IMR-90 (cell line): ENCODE results near the gene CRIM1. TPM values are rescaled to one million over a fixed set of nuclear protein-coding genes. Genes with fewer than 3 reads are reported as not detected.
A peak's percentile ranks its signal among the peaks of the same experiment; 100 is the strongest.

ENCODE experiments used
- ATAC-seq: fragments of 200-7000 bp; cut with Tn5 transposase; 2 replicates; pipeline ENCODE4 v1.9.1; 2020; ENCODE audit warnings: low read depth, mild to moderate bottlenecking, moderate library complexity
- BruUV-seq: library from RNA; stranded (reverse); fragments of 400-500 nt; replicated peaks from 2 replicates; lab custom pipeline; 2021; lab: Mats Ljungman, UMichigan
- CTCF ChIA-PET: fragments of 300-600 bp; formaldehyde crosslinking; extraction: SDS; loops from one replicate; lab custom pipeline; 2021; ENCODE audit warnings: antibody characterized with exemption; lab: Yijun Ruan, JAX
- POLR2A ChIA-PET: fragments of 300-600 bp; sonication (Branson Sonifier 250); formaldehyde crosslinking; loops from one replicate; lab custom pipeline; 2022; ENCODE audit warnings: antibody characterized with exemption; ENCODE audit not compliant: unreplicated experiment; lab: Charles Lee
- DNase-seq: peaks from one replicate; pipeline ENCODE4 v3.0.0; 2013
- H2AFZ ChIP-seq: replicated peaks from 2 replicates; pipeline ENCODE3; 2013; ENCODE audit warnings: low read length, mild to moderate bottlenecking; ENCODE audit not compliant: poor library complexity
- H2AK5ac ChIP-seq: 2 replicates; pipeline ENCODE4 v1.6.1; 2013; ENCODE audit warnings: low read depth, low read length, inconsistent platforms
- H2AK9ac ChIP-seq: replicated peaks from 2 replicates; pipeline ENCODE3; 2013; ENCODE audit warnings: mild to moderate bottlenecking, low read depth, low read length, moderate library complexity; ENCODE audit not compliant: poor library complexity
- H2BK120ac ChIP-seq: 2 replicates; pipeline ENCODE4 v1.6.1; 2013; ENCODE audit warnings: low read depth, low read length, inconsistent platforms
- H2BK15ac ChIP-seq: 3 replicates; pipeline ENCODE4 v1.6.1; 2013; ENCODE audit warnings: low read depth, low read length, inconsistent platforms
- H2BK20ac ChIP-seq: 2 replicates; pipeline ENCODE4 v1.6.1; 2013; ENCODE audit warnings: low read depth, mild to moderate bottlenecking, inconsistent platforms, low read length, moderate library complexity
- H2BK5ac ChIP-seq: 2 replicates; pipeline ENCODE4 v1.6.1; 2013; ENCODE audit warnings: mild to moderate bottlenecking, low read depth, low read length, inconsistent platforms; ENCODE audit not compliant: poor library complexity, severe bottlenecking
- H3K14ac ChIP-seq: replicated peaks from 2 replicates; pipeline ENCODE4 v1.6.1; 2013; ENCODE audit warnings: low read depth, low read length, inconsistent platforms
- H3K18ac ChIP-seq: 2 replicates; pipeline ENCODE4 v1.6.1; 2013; ENCODE audit warnings: low read depth, low read length, control low read depth
- H3K23ac ChIP-seq: 2 replicates; pipeline ENCODE4 v1.6.1; 2013; ENCODE audit warnings: low read depth, low read length, inconsistent platforms
- H3K27ac ChIP-seq: 2 replicates; pipeline ENCODE4 v1.5.1; 2013; ENCODE audit warnings: mild to moderate bottlenecking, control low read depth, low read length; ENCODE audit not compliant: insufficient read depth
- H3K27me3 ChIP-seq: 2 replicates; pipeline ENCODE4 v1.6.1; 2013; ENCODE audit warnings: low read length; ENCODE audit not compliant: control insufficient read depth, insufficient read depth
- H3K36me3 ChIP-seq: 2 replicates; pipeline ENCODE4 v1.6.1; 2013; ENCODE audit warnings: low read length, mixed read lengths; ENCODE audit not compliant: control insufficient read depth, insufficient read depth
- H3K4ac ChIP-seq: 2 replicates; pipeline ENCODE4 v1.6.1; 2013; ENCODE audit warnings: low read depth, low read length, inconsistent platforms
- H3K4me1 ChIP-seq: 2 replicates; pipeline ENCODE4 v1.6.1; 2013; ENCODE audit warnings: low read length, mixed read lengths; ENCODE audit not compliant: control insufficient read depth, insufficient read depth
- H3K4me2 ChIP-seq: 2 replicates; pipeline ENCODE4 v1.6.1; 2013; ENCODE audit warnings: low read depth, mild to moderate bottlenecking, control low read depth, low read length, moderate library complexity
- H3K4me3 ChIP-seq: 2 replicates; pipeline ENCODE4 v1.5.1; 2013; ENCODE audit warnings: low read depth, mild to moderate bottlenecking, control low read depth, low read length, moderate library complexity; ENCODE audit not compliant: insufficient read depth
- H3K56ac ChIP-seq: 2 replicates; pipeline ENCODE4 v1.6.1; 2013; ENCODE audit warnings: low read length, inconsistent platforms; ENCODE audit not compliant: insufficient read depth; ENCODE audit errors: extremely low read depth
- H3K79me1 ChIP-seq, 2 experiments: 2 replicates each; pipeline ENCODE4 v1.6.1; 2013; ENCODE audit warnings: low read length in 2 of 2, inconsistent platforms in 1 of 2, low read depth in 1 of 2
- H3K9ac ChIP-seq: 2 replicates; pipeline ENCODE4 v1.6.1; 2013; ENCODE audit warnings: low read depth, low read length, control low read depth
- H3K9me1 ChIP-seq: 2 replicates; pipeline ENCODE4 v1.6.1; 2013; ENCODE audit warnings: low read length, inconsistent platforms; ENCODE audit not compliant: insufficient read depth
- H3K9me3 ChIP-seq: 2 replicates; pipeline ENCODE4 v1.6.1; 2013; ENCODE audit warnings: low read length; ENCODE audit not compliant: control insufficient read depth, insufficient read depth
- H4K20me1 ChIP-seq: 2 replicates; pipeline ENCODE4 v1.6.1; 2013; ENCODE audit warnings: low read length, inconsistent platforms; ENCODE audit not compliant: insufficient read depth
- H4K5ac ChIP-seq: 2 replicates; pipeline ENCODE4 v1.6.1; 2013; ENCODE audit warnings: mild to moderate bottlenecking, low read depth, low read length, control low read depth
- H4K8ac ChIP-seq, 2 experiments: 2 replicates each; pipeline ENCODE4 v1.6.1; 2013; ENCODE audit warnings: low read depth in 2 of 2, low read length in 2 of 2, control low read depth in 1 of 2, inconsistent platforms in 1 of 2
- H4K91ac ChIP-seq: 2 replicates; pipeline ENCODE4 v1.6.1; 2013; ENCODE audit warnings: low read depth, low read length, inconsistent platforms; ENCODE audit not compliant: insufficient read depth
- BHLHE40 ChIP-seq: fragments of 150-350 bp; IDR thresholded peaks from 2 replicates; pipeline ENCODE4 v1.6.1; 2016; ENCODE audit warnings: mild to moderate bottlenecking, low read depth, low read length
- CEBPB ChIP-seq: IDR thresholded peaks from 2 replicates; pipeline ENCODE4 v1.6.1; 2012; ENCODE audit warnings: low read depth, low read length, improper control_type of control experiment
- CHD1 ChIP-seq: IDR thresholded peaks from 2 replicates; pipeline ENCODE4 v1.6.1; 2012; ENCODE audit warnings: low read depth, low read length, improper control_type of control experiment
- FOS ChIP-seq: fragments of 150-350 bp; IDR thresholded peaks from 2 replicates; pipeline ENCODE4 v1.6.1; 2016; ENCODE audit warnings: low read depth, low read length
- MAFK ChIP-seq: IDR thresholded peaks from 2 replicates; pipeline ENCODE4 v1.6.1; 2012; ENCODE audit warnings: low read depth, low read length, improper control_type of control experiment
- MAZ ChIP-seq: IDR thresholded peaks from 2 replicates; pipeline ENCODE4 v1.6.1; 2012; ENCODE audit warnings: low read depth, mild to moderate bottlenecking, low read length, improper control_type of control experiment, moderate library complexity, borderline replicate concordance
- MXI1 ChIP-seq: IDR thresholded peaks from 2 replicates; pipeline ENCODE4 v1.6.1; 2012; ENCODE audit warnings: low read depth, mild to moderate bottlenecking, low read length, moderate library complexity, borderline replicate concordance
- NFE2L2 ChIP-seq: fragments of 150-350 bp; IDR thresholded peaks from 2 replicates; pipeline ENCODE4 v1.6.1; 2016; ENCODE audit warnings: low read depth, mild to moderate bottlenecking, low read length
- POLR2A ChIP-seq: IDR thresholded peaks from 2 replicates; pipeline ENCODE4 v1.6.1; 2012; ENCODE audit warnings: mild to moderate bottlenecking, low read depth, low read length
- RAD21 ChIP-seq: IDR thresholded peaks from 2 replicates; pipeline ENCODE4 v1.6.1; 2012; ENCODE audit warnings: low read length, improper control_type of control experiment
- RCOR1 ChIP-seq: IDR thresholded peaks from 2 replicates; pipeline ENCODE4 v1.6.1; 2012; ENCODE audit warnings: mild to moderate bottlenecking, low read length, improper control_type of control experiment; ENCODE audit not compliant: insufficient replicate concordance
- RFX5 ChIP-seq: IDR thresholded peaks from 2 replicates; pipeline ENCODE4 v1.8.0; 2012; ENCODE audit warnings: low read depth, mild to moderate bottlenecking, low read length, moderate library complexity
- SMC3 ChIP-seq: fragments of 150-350 bp; IDR thresholded peaks from 2 replicates; pipeline ENCODE4 v1.6.1; 2016; ENCODE audit warnings: low read depth, mild to moderate bottlenecking, antibody characterized with exemption, low read length, moderate library complexity
- WGBS, 2 experiments: methylation state at CpG; one replicate each; pipeline versions ENCODE4 v1.1.5 to v1.1.7; 2013; ENCODE audit warnings: missing lambda C conversion rate in 2 of 2; ENCODE audit not compliant: insufficient read length in 1 of 2; ENCODE audit errors: extremely low coverage in 2 of 2; 5-methylcytosine and 5-hydroxymethylcytosine counted together
- dilution Hi-C: fragments of 300-500 bp; cut with HindIII; formaldehyde crosslinking; loops from one replicate; pipeline ENCODE4 v1.14.3; 2018; ENCODE audit warnings: low sequenced_read_pairs; ENCODE audit not compliant: unreplicated experiment
- in situ Hi-C: fragments of 300-500 bp; cut with MboI; formaldehyde crosslinking; loops from 3 replicates; pipeline ENCODE4 v1.14.3; 2019; ENCODE audit warnings: low sequenced_read_pairs, inconsistent platforms, mixed read lengths
- intact Hi-C: fragments of 100-400 bp; cut with micrococcal nuclease; formaldehyde crosslinking; loops from 2 replicates; pipeline ENCODE4 v1.10.0; 2022
- polyA plus RNA-seq, 3 experiments: library from polyadenylated mRNA; depleted of rRNA; stranded (reverse); fragments of >200 nt; gene quantifications; 2 replicates each; pipeline ENCODE4 v1.2.3, GENCODE V29; 2012; ENCODE audit warnings: low replicate concordance in 1 of 3
- total RNA-seq: library from RNA; depleted of rRNA; stranded (reverse); fragments of >200 nt; gene quantifications from 2 replicates; pipeline ENCODE4 v1.2.3, GENCODE V29; 2012
- TF ChIP-seq, protein P1 (sequence below): conservative IDR thresholded peaks from 2 replicates; pipeline ENCODE4 v1.5.1; 2012; ENCODE audit warnings: mild to moderate bottlenecking, low read depth, low read length, improper control_type of control experiment
- TF ChIP-seq, protein P2 (sequence below): fragments of 150-350 bp; IDR thresholded peaks from 2 replicates; pipeline ENCODE4 v1.6.1; 2016; ENCODE audit warnings: low read depth, mild to moderate bottlenecking, low read length, moderate library complexity, borderline replicate concordance

The CRIM1 gene
- total and polyA plus RNA-seq, 2 of the 4 experiments (the other 2 are of a cell fraction) = 285 to 490 TPM

- H3K27me3 ChIP-seq = no peaks in the 10 kb centered on the region
- H4K91ac ChIP-seq = peak overlapping the region; percentile 2
- WGBS, 2 experiments = no CpG with 5 or more reads among the region's 6 CpGs
- peak overlapping the region; percentile 82 for H3K18ac ChIP-seq
- in situ Hi-C loops = no loop called here
- peak overlapping the region; percentile 48 for H2AK5ac ChIP-seq
- H2BK5ac ChIP-seq = peak overlapping the region; percentile 99
- ChIA-PET CTCF (no interaction called here), POLR2A (no interaction called here)
- H2BK20ac ChIP-seq = peak overlapping the region; percentile 7; the same call in 1 of the 2 replicates
- peak overlapping the region; percentile 35; the same call in 1 of the 2 replicates for H4K5ac ChIP-seq
- peak overlapping the region; percentile 10 to 79 for H4K8ac ChIP-seq
- H2BK15ac ChIP-seq = 0 out of 3 replicates have a peak overlapping the region, but pooled peaks have one; percentile 55
- H2BK120ac ChIP-seq = peak overlapping the region; percentile 83
- dilution Hi-C loops = no loop called here
- peaks cover 28 to 57% of the 10 kb centered on the region in 2 experiments for H3K79me1 ChIP-seq
- H3K9me3 ChIP-seq = no peaks in the 10 kb centered on the region
- peak overlapping the region; percentile 76; the same call in 1 of the 2 replicates for H3K23ac ChIP-seq
- H3K56ac ChIP-seq = peak overlapping the region; percentile 18
- peaks cover 13% of the 10 kb centered on the region for H3K9me1 ChIP-seq
- H3K36me3 ChIP-seq = peaks cover 12% of the 10 kb centered on the region
- BruUV-seq = no TSS peak
- H3K4me3 ChIP-seq = no peak overlapping the region
- H3K4me2 ChIP-seq = no peak overlapping the region
- peak overlapping the region; percentile 30 for H3K14ac ChIP-seq
- ATAC-seq (no peak), DNase-seq (no peak)
- peaks cover 16% of the 10 kb centered on the region for H3K4me1 ChIP-seq
- intact Hi-C loops = loop anchor here (1.0 kb wide), 1 partner anchor 29 kb away; no protein-coding TSS in a partner anchor
- no peak overlapping the region for H2AK9ac ChIP-seq
- no peak overlapping the region for H3K9ac ChIP-seq
- peak overlapping the region; percentile 79 for H3K4ac ChIP-seq
- H4K20me1 ChIP-seq = no peaks in the 10 kb centered on the region
- H2AFZ ChIP-seq = no peak overlapping the region
- peak overlapping the region; percentile 58 for H3K27ac ChIP-seq
- TF ChIP-seq RCOR1 (no peak), NFE2L2 (no peak), CHD1 (no peak), RAD21 (no peak), FOS (no peak), SMC3 (no peak), POLR2A (no peak), RFX5 (no peak), MAFK (no peak), MAZ (no peak), BHLHE40 (no peak), MXI1 (no peak), CEBPB (no peak)
- TF ChIP-seq, protein P1, sequence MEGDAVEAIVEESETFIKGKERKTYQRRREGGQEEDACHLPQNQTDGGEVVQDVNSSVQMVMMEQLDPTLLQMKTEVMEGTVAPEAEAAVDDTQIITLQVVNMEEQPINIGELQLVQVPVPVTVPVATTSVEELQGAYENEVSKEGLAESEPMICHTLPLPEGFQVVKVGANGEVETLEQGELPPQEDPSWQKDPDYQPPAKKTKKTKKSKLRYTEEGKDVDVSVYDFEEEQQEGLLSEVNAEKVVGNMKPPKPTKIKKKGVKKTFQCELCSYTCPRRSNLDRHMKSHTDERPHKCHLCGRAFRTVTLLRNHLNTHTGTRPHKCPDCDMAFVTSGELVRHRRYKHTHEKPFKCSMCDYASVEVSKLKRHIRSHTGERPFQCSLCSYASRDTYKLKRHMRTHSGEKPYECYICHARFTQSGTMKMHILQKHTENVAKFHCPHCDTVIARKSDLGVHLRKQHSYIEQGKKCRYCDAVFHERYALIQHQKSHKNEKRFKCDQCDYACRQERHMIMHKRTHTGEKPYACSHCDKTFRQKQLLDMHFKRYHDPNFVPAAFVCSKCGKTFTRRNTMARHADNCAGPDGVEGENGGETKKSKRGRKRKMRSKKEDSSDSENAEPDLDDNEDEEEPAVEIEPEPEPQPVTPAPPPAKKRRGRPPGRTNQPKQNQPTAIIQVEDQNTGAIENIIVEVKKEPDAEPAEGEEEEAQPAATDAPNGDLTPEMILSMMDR = no peak
- TF ChIP-seq, protein P2, sequence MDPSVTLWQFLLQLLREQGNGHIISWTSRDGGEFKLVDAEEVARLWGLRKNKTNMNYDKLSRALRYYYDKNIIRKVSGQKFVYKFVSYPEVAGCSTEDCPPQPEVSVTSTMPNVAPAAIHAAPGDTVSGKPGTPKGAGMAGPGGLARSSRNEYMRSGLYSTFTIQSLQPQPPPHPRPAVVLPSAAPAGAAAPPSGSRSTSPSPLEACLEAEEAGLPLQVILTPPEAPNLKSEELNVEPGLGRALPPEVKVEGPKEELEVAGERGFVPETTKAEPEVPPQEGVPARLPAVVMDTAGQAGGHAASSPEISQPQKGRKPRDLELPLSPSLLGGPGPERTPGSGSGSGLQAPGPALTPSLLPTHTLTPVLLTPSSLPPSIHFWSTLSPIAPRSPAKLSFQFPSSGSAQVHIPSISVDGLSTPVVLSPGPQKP = no peak
Measured at GRCh38 chr2:36567711-36568408, 212.3 kb downstream of the CRIM1 start.
